Suprapubic skin (tissue), 4 donors: ENCODE results near the gene SIAH3. TPM values are rescaled to one million over a fixed set of nuclear protein-coding genes. Genes with fewer than 3 reads are reported as not detected.

ENCODE experiments used
- DNase-seq, 2 donors: peaks; one replicate each; pipeline ENCODE4 v3.0.0-alpha.2; 2019; ENCODE audit warnings: low spot score in 2 of 2
- H3K27ac ChIP-seq: fragments of 200-600 bp; sonication (generic); one replicate; pipeline ENCODE4 v1.5.1; 2019
- H3K27me3 ChIP-seq: fragments of 200-600 bp; sonication (generic); one replicate; pipeline ENCODE4 v1.5.1; 2019
- H3K36me3 ChIP-seq: fragments of 200-600 bp; sonication (generic); one replicate; pipeline ENCODE4 v1.5.1; 2019
- H3K4me1 ChIP-seq: fragments of 200-600 bp; sonication (generic); one replicate; pipeline ENCODE4 v1.5.1; 2019
- H3K4me3 ChIP-seq: fragments of 200-600 bp; sonication (generic); one replicate; pipeline ENCODE4 v1.5.1; 2019; ENCODE audit warnings: mild to moderate bottlenecking
- H3K9me3 ChIP-seq: fragments of 200-600 bp; sonication (generic); one replicate; pipeline ENCODE4 v1.5.1; 2019
- EP300 ChIP-seq: sonication (generic); formaldehyde crosslinking; IDR thresholded peaks from one replicate; pipeline ENCODE4 v1.6.1; 2017; ENCODE audit warnings: antibody characterized with exemption
- POLR2A ChIP-seq, 2 donors: fragments of 450-650 bp; IDR thresholded peaks; one replicate each; pipeline ENCODE4 v1.6.1; 2017; ENCODE audit warnings: antibody characterized with exemption in 2 of 2, mild to moderate bottlenecking in 2 of 2, moderate library complexity in 2 of 2
- POLR2AphosphoS5 ChIP-seq, 3 donors: sonication (generic); formaldehyde crosslinking; IDR thresholded peaks; one replicate each; pipeline ENCODE4 v1.6.1; 2017; ENCODE audit warnings: antibody characterized with exemption in 3 of 3
- WGBS: methylation state at CpG from one replicate; pipeline ENCODE4 v1.1.5; 2018; 5-methylcytosine and 5-hydroxymethylcytosine counted together
- total RNA-seq, 4 donors: library from RNA; depleted of rRNA; stranded (reverse); fragments of >200 nt; gene quantifications; one replicate each; pipeline ENCODE4 v1.1.0, GENCODE V29; 2016
- TF ChIP-seq, protein P1 (sequence below), 2 donors: fragments of 200-600 bp in 1 of 2; fragments of 450-650 bp in 1 of 2; sonication (generic) in 1 of 2; IDR thresholded peaks; one replicate each; pipeline ENCODE4 v1.5.1; 2016 to 2019; ENCODE audit warnings: antibody characterized with exemption in 2 of 2, mild to moderate bottlenecking in 1 of 2, moderate library complexity in 1 of 2

The SIAH3 gene
- total RNA-seq, 4 donors from 2014 or later, result 0.10 to 0.38 TPM; not detected in 2

DNA sequence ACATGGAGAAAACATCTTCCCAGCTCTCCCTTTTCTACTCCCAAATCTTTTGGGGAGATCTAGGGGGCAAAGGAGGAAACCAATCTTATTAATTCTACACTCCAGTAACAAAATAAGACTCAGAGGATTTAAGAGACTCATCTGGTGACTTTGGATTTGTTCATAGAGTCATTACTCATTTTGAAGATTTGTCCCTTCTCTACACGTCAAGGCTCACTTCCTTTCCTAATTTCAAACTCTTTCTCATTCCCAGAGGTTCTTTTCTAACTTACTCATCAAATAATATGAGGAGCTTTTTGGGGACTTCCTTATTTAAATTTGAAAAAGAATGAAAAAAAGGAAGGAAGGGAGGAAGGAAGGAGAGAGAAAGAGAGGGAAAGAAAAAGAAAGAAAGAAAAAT, 14.4 kb downstream of the SIAH3 start:
- peaks cover 22% of the 10 kb centered on the region for H3K4me1 ChIP-seq
- 66% methylated on average over 1 of the region's 1 CpG for WGBS
- no peak overlapping the region for H3K27ac ChIP-seq
- TF ChIP-seq, protein P1, sequence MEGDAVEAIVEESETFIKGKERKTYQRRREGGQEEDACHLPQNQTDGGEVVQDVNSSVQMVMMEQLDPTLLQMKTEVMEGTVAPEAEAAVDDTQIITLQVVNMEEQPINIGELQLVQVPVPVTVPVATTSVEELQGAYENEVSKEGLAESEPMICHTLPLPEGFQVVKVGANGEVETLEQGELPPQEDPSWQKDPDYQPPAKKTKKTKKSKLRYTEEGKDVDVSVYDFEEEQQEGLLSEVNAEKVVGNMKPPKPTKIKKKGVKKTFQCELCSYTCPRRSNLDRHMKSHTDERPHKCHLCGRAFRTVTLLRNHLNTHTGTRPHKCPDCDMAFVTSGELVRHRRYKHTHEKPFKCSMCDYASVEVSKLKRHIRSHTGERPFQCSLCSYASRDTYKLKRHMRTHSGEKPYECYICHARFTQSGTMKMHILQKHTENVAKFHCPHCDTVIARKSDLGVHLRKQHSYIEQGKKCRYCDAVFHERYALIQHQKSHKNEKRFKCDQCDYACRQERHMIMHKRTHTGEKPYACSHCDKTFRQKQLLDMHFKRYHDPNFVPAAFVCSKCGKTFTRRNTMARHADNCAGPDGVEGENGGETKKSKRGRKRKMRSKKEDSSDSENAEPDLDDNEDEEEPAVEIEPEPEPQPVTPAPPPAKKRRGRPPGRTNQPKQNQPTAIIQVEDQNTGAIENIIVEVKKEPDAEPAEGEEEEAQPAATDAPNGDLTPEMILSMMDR (IDR thresholded peaks at IDR 0.05), result no peak
- TF ChIP-seq EP300 (no peak), POLR2AphosphoS5 (IDR thresholded peaks at IDR 0.05) (no peak), POLR2A (IDR thresholded peaks at IDR 0.05) (no peak)
- H3K36me3 ChIP-seq, result no peaks in the 10 kb centered on the region
- DNase-seq, result no peak
- H3K27me3 ChIP-seq, result no peaks in the 10 kb centered on the region
- no peak overlapping the region for H3K4me3 ChIP-seq
- H3K9me3 ChIP-seq, result no peaks in the 10 kb centered on the region

GRCh38 chr13:45834411-45834994, 17.1 kb downstream of the SIAH3 start:
- WGBS, result 66% methylated on average over 7 of the region's 7 CpGs
- Histone ChIP-seq H3K4me1 (peaks cover 22% of the 10 kb centered on the region), H3K4me3 (no peak overlapping the region), H3K27me3 (no peaks in the 10 kb centered on the region), H3K9me3 (no peaks in the 10 kb centered on the region), H3K36me3 (no peaks in the 10 kb centered on the region), H3K27ac (peak overlapping the region; percentile 40)
- TF ChIP-seq EP300 (no peak), POLR2A (IDR thresholded peaks at IDR 0.05) (no peak), POLR2AphosphoS5 (IDR thresholded peaks at IDR 0.05) (no peak)
- TF ChIP-seq, protein P1 (IDR thresholded peaks at IDR 0.05), result no peak
- no peak for DNase-seq

GRCh38 chr13:45833663-45834375, 17.7 kb downstream of the SIAH3 start:
- Histone ChIP-seq H3K36me3 (no peaks in the 10 kb centered on the region), H3K4me3 (no peak overlapping the region), H3K27ac (peak overlapping the region; percentile 40), H3K9me3 (no peaks in the 10 kb centered on the region), H3K27me3 (no peaks in the 10 kb centered on the region), H3K4me1 (peaks cover 22% of the 10 kb centered on the region)
- no peak for DNase-seq
- 18% methylated on average over 5 of the region's 5 CpGs for WGBS
- TF ChIP-seq POLR2A (IDR thresholded peaks at IDR 0.05), result no peak
- TF ChIP-seq, protein P1 (IDR thresholded peaks at IDR 0.05), result no peak
- TF ChIP-seq POLR2AphosphoS5 (IDR thresholded peaks at IDR 0.05), result no peak
- TF ChIP-seq EP300, result no peak

GRCh38 chr13:45833242-45833641, 18.3 kb downstream of the SIAH3 start:
- TF ChIP-seq EP300, result no peak
- TF ChIP-seq POLR2AphosphoS5 (IDR thresholded peaks at IDR 0.05), result no peak
- TF ChIP-seq, protein P1 (IDR thresholded peaks at IDR 0.05), result no peak
- TF ChIP-seq POLR2A (IDR thresholded peaks at IDR 0.05), result no peak
- no peak overlapping the region for H3K27ac ChIP-seq
- H3K9me3 ChIP-seq, result no peaks in the 10 kb centered on the region
- H3K36me3 ChIP-seq, result no peaks in the 10 kb centered on the region
- no peak overlapping the region for H3K4me3 ChIP-seq
- 71% methylated on average over 4 of the region's 4 CpGs for WGBS
- DNase-seq, result no peak
- no peaks in the 10 kb centered on the region for H3K27me3 ChIP-seq
- H3K4me1 ChIP-seq, result peaks cover 18% of the 10 kb centered on the region

GRCh38 chr13:45831851-45832250, 19.7 kb downstream of the SIAH3 start:
- TF ChIP-seq POLR2AphosphoS5 (IDR thresholded peaks at IDR 0.05) (no peak), EP300 (no peak)
- TF ChIP-seq, protein P1 (IDR thresholded peaks at IDR 0.05), result no peak
- Histone ChIP-seq H3K36me3 (no peaks in the 10 kb centered on the region), H3K4me1 (peaks cover 16% of the 10 kb centered on the region), H3K4me3 (no peak overlapping the region), H3K9me3 (no peaks in the 10 kb centered on the region), H3K27ac (no peak overlapping the region), H3K27me3 (no peaks in the 10 kb centered on the region)
- 95% methylated on average over 4 of the region's 4 CpGs for WGBS
- no peak for DNase-seq
